Sigmoid colon (tissue), 7 donors: ENCODE results near the gene ROBO4. TPM values are rescaled to one million over a fixed set of nuclear protein-coding genes. Genes with fewer than 3 reads are reported as not detected.

Source experiments
- DNase-seq: peaks from one replicate; pipeline ENCODE4 v3.0.0-alpha.2; 2019
- H3K27ac ChIP-seq, 4 donors: fragments of 200-600 bp; sonication (generic); one replicate each; pipeline ENCODE4 v1.5.1; 2016 to 2019; ENCODE audit warnings: mild to moderate bottlenecking in 1 of 4
- H3K27me3 ChIP-seq, 3 donors: fragments of 200-600 bp; sonication (generic); one replicate each; pipeline ENCODE4 v1.5.1; 2019; ENCODE audit warnings: mild to moderate bottlenecking in 1 of 3
- H3K36me3 ChIP-seq, 4 donors: fragments of 200-600 bp; sonication (generic); one replicate each; pipeline ENCODE4 v1.5.1; 2016 to 2019
- H3K4me1 ChIP-seq, 4 donors: fragments of 200-600 bp; sonication (generic); one replicate each; pipeline ENCODE4 v1.5.1; 2017 to 2019
- H3K4me3 ChIP-seq, 4 donors: fragments of 200-600 bp; sonication (generic); one replicate each; pipeline ENCODE4 v1.5.1; 2017 to 2019; ENCODE audit warnings: mild to moderate bottlenecking in 2 of 4, moderate library complexity in 1 of 4
- H3K9me3 ChIP-seq, 4 donors: fragments of 200-600 bp in 3 of 4; sonication (generic) in 3 of 4; one replicate each; pipeline versions ENCODE4 v1.5.1 to v1.6.1; 2013 to 2019
- CTCF ChIP-seq, 4 experiments: fragments of 450-650 bp in 3 of 4; fragments of 200-600 bp in 1 of 4; IDR thresholded peaks; one replicate each; pipeline ENCODE4 v1.5.1; 2016 to 2019; ENCODE audit warnings: antibody characterized with exemption in 4 of 4, mild to moderate bottlenecking in 3 of 4, moderate library complexity in 2 of 4
- EP300 ChIP-seq, 4 donors: sonication (generic); formaldehyde crosslinking; IDR thresholded peaks; one replicate each; pipeline ENCODE4 v1.6.1; 2017; ENCODE audit warnings: antibody characterized with exemption in 4 of 4
- POLR2A ChIP-seq, 2 donors: fragments of 450-650 bp; IDR thresholded peaks; one replicate each; pipeline ENCODE4 v1.6.1; 2016; ENCODE audit warnings: antibody characterized with exemption in 2 of 2, mild to moderate bottlenecking in 2 of 2, moderate library complexity in 2 of 2
- POLR2AphosphoS5 ChIP-seq, 4 donors: sonication (generic); formaldehyde crosslinking; IDR thresholded peaks; one replicate each; pipeline ENCODE4 v1.6.1; 2017; ENCODE audit warnings: antibody characterized with exemption in 4 of 4
- WGBS, 2 donors: extraction: QIAGEN DNeasy Blood & Tissue Kit; methylation state at CpG; one replicate each; pipeline ENCODE4 v1.1.7; 2013; 5-methylcytosine and 5-hydroxymethylcytosine counted together
- intact Hi-C: fragments of 100-400 bp; cut with DNase I; formaldehyde crosslinking; loops from one replicate; pipeline ENCODE4 v1.15.1; 2023
- polyA plus RNA-seq, 3 donors: library from polyadenylated mRNA; stranded (reverse); fragments of 200-250 nt; gene quantifications; one replicate each; pipeline ENCODE4 v1.2.3, GENCODE V29; 2013
- total RNA-seq, 4 donors: library from RNA; depleted of rRNA; stranded (reverse); fragments of >200 nt; gene quantifications; one replicate each; pipeline ENCODE4 v1.1.0, GENCODE V29; 2016
- donor health status: healthy with polysubstance abuse.
- donor health status: Bipolar disorder and iron deficiency.
- donor health status: healthy.

The ROBO4 gene
- total and polyA plus RNA-seq, 7 donors, result 0.46 to 13.8 (median 8.1) TPM

- no peaks in the 10 kb centered on the region for H3K36me3 ChIP-seq
- no peak overlapping the region for H3K4me3 ChIP-seq
- H3K4me1 ChIP-seq, result peaks cover 0 to 5% (median 2%) of the 10 kb centered on the region in 4 donors
- intact Hi-C loops, result no loop called here
- peak; percentile 67 for DNase-seq
- H3K27me3 ChIP-seq, result peaks cover 0 to 23% (median 0%) of the 10 kb centered on the region in 3 donors
- no peaks in the 10 kb centered on the region for H3K9me3 ChIP-seq
- WGBS, 2 donors, result 78 to 87% methylated on average over 9 of the region's 9 CpGs
- H3K27ac ChIP-seq, result peak overlapping the region in 2 of 4 donors; percentile 25 to 49
- TF ChIP-seq EP300 (IDR thresholded peaks at IDR 0.05) (no peak), POLR2AphosphoS5 (IDR thresholded peaks at IDR 0.05) (no peak), CTCF (IDR thresholded peaks at IDR 0.05) (no peak), POLR2A (IDR thresholded peaks at IDR 0.05) (no peak)
Observed at GRCh38 chr11:124892750-124893454, 4.8 kb downstream of the ROBO4 start.

- H3K4me1 ChIP-seq, result peaks cover 0 to 5% (median 2%) of the 10 kb centered on the region in 4 donors
- intact Hi-C loops, result no loop called here
- H3K4me3 ChIP-seq, result no peak overlapping the region
- peaks cover 0 to 31% (median under 1%) of the 10 kb centered on the region in 3 donors for H3K27me3 ChIP-seq
- WGBS, 2 donors, result 82 to 89% methylated on average over 2 of the region's 2 CpGs
- TF ChIP-seq POLR2AphosphoS5 (IDR thresholded peaks at IDR 0.05) (no peak), CTCF (IDR thresholded peaks at IDR 0.05) (no peak), POLR2A (IDR thresholded peaks at IDR 0.05) (no peak), EP300 (IDR thresholded peaks at IDR 0.05) (no peak)
- H3K9me3 ChIP-seq, result no peaks in the 10 kb centered on the region
- peak overlapping the region in 1 of 4 donors; percentile 49 for H3K27ac ChIP-seq
- H3K36me3 ChIP-seq, result no peaks in the 10 kb centered on the region
- DNase-seq, result no peak
Observed at GRCh38 chr11:124892146-124892545, 5.5 kb downstream of the ROBO4 start.

- TF ChIP-seq EP300 (IDR thresholded peaks at IDR 0.05) (no peak), POLR2A (IDR thresholded peaks at IDR 0.05) (no peak), POLR2AphosphoS5 (IDR thresholded peaks at IDR 0.05) (no peak), CTCF (IDR thresholded peaks at IDR 0.05) (no peak)
- Histone ChIP-seq H3K4me1 (peaks cover 0 to 5% (median 2%) of the 10 kb centered on the region in 4 donors), H3K36me3 (no peaks in the 10 kb centered on the region), H3K27me3 (peaks cover 0 to 36% (median 8%) of the 10 kb centered on the region in 3 donors), H3K4me3 (no peak overlapping the region), H3K9me3 (no peaks in the 10 kb centered on the region), H3K27ac (peak overlapping the region in 1 of 4 donors; percentile 49)
- 68 to 80% methylated on average over 12 of the region's 12 CpGs for WGBS, 2 donors
- peak; percentile 60 for DNase-seq
- intact Hi-C loops, result no loop called here
Observed at GRCh38 chr11:124891373-124891861, 6.2 kb downstream of the ROBO4 start.

GRCh38 chr11:124890683-124891372 is 6.8 kb downstream of the ROBO4 start:
- Histone ChIP-seq H3K4me1 (peaks cover 0 to 5% (median 2%) of the 10 kb centered on the region in 4 donors), H3K4me3 (no peak overlapping the region), H3K36me3 (no peaks in the 10 kb centered on the region), H3K27ac (peak overlapping the region in 1 of 4 donors; percentile 36), H3K9me3 (no peaks in the 10 kb centered on the region), H3K27me3 (peaks cover 0 to 39% (median 9%) of the 10 kb centered on the region in 3 donors)
- intact Hi-C loops, result no loop called here
- TF ChIP-seq EP300 (IDR thresholded peaks at IDR 0.05), result no peak
- no peak for TF ChIP-seq CTCF (IDR thresholded peaks at IDR 0.05)
- no peak for TF ChIP-seq POLR2A (IDR thresholded peaks at IDR 0.05)
- no peak for TF ChIP-seq POLR2AphosphoS5 (IDR thresholded peaks at IDR 0.05)
- peak; percentile 41 for DNase-seq
- 75 to 79% methylated on average over 9 of the region's 9 CpGs for WGBS, 2 donors
